Suppressor macrophage (primary cell): ENCODE results near the gene SLC9A8.

ENCODE experiments used
- DNase-seq, 4 experiments: peaks; one replicate each; pipeline ENCODE4 v3.0.0-alpha.2; 2020 to 2022

Gene SLC9A8

GRCh38 chr20:49877386-49877921, 64.8 kb downstream of the SLC9A8 start:
- no peak for DNase-seq

GRCh38 chr20:49878977-49879376, 66.3 kb downstream of the SLC9A8 start:
- DNase-seq, result no peak

GRCh38 chr20:49880177-49880576, 67.5 kb downstream of the SLC9A8 start:
- no peak for DNase-seq

- DNase-seq, result no peak
Observed at GRCh38 chr20:49880724-49881445, 68.3 kb downstream of the SLC9A8 start.

- DNase-seq, result no peak
Observed at GRCh38 chr20:49882171-49882970, 69.7 kb downstream of the SLC9A8 start.

- no peak for DNase-seq
Observed at GRCh38 chr20:49883246-49883802, 70.7 kb downstream of the SLC9A8 start.

- DNase-seq, result no peak
Observed at GRCh38 chr20:49885558-49886332, 73.1 kb downstream of the SLC9A8 start.

GRCh38 chr20:49886571-49887213, 74.1 kb downstream of the SLC9A8 start:
- no peak for DNase-seq

GRCh38 chr20:49887251-49888211, 74.9 kb downstream of the SLC9A8 start:
- DNase-seq, result peak in 3 of 4 experiments; percentile 28 to 43 (median 35)

- DNase-seq, result peak; percentile 48 to 65 (median 52)
Observed at GRCh38 chr20:49888212-49889000, 75.8 kb downstream of the SLC9A8 start.

GRCh38 chr20:49889001-49889934, 76.6 kb downstream of the SLC9A8 start:
- peak in 3 of 4 experiments; percentile 16 to 49 (median 46) for DNase-seq

GRCh38 chr20:49889935-49890333, 77.3 kb downstream of the SLC9A8 start:
- no peak for DNase-seq

GRCh38 chr20:49890471-49891361, 78.1 kb downstream of the SLC9A8 start:
- DNase-seq, result peak; percentile 11 to 42 (median 37)

GRCh38 chr20:49891476-49892110, 79.0 kb downstream of the SLC9A8 start:
- DNase-seq, result no peak

GRCh38 chr20:49892260-49892659, 79.6 kb downstream of the SLC9A8 start:
- DNase-seq, result peak in 3 of 4 experiments; percentile 9 to 39 (median 29)

- DNase-seq, result no peak
Observed at GRCh38 chr20:49892817-49893216, 80.2 kb downstream of the SLC9A8 start.
